ENCODE measurements around the gene COLEC11. TPM values are rescaled to one million over a fixed set of nuclear protein-coding genes. Genes with fewer than 3 reads are reported as not detected.

The COLEC11 gene
- total and polyA plus RNA-seq, 8 donors, result 0.84 to 7.1 (median 4.3) TPM

DNA sequence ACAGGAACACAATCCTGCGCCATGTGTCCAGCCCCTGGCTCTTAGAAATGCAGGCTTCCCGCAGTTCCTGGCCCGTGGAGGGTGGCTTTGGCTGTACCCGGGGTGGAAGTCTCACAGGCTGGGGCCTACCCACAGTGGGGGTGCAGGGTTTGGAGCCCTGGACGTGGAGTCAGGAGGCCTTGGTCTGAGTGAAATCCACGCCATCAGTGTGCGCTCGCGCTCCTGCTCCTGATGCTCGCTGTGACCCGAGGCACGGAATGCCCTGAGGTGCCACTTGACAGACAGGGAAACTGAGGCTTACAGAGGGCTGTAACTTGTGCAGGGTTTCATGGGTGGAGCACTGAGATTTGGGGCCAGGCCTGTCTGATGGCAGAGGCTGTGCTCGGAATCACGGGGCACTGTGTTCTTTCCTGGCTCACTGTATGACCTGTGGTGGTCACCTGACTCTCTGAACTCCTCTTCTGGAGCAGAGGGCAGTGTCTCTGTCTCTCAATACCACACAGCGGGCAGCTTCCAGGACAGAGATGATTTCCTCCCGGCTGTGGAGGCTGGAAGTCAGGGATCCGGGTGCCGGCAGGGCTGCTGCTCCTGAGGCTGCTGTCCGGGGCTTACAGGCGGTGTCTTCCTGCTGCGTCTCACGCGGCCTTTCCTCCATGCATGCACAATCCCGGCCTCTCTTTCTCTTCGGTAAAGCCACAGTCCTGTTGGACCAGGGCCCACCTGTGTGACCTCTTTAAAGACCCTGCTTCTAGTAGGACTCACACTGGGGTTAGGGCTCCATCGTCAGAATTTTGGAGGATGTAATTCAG lies 37.1 kb downstream of the COLEC11 start:
- no peaks in the 10 kb centered on the region for H3K4me1 ChIP-seq

GRCh38 chr2:3633089-3633981 lies 38.4 kb downstream of the COLEC11 start:
- DNase-seq, result peak in 2 of 4 donors; percentile 25 to 56
- no peak for ATAC-seq
- TF ChIP-seq CTCF (IDR thresholded peaks at IDR 0.05), result no peak
- Histone ChIP-seq H3K27me3 (peaks cover 0 to 4% of the 10 kb centered on the region in 2 donors), H3K27ac (no peak overlapping the region), H3K4me3 (no peak overlapping the region), H3K4me1 (no peaks in the 10 kb centered on the region), H3K9me3 (no peaks in the 10 kb centered on the region), H3K36me3 (no peaks in the 10 kb centered on the region)
- intact Hi-C loops (cut with DNase I), result no loop called here

More for the DNA sequence above, 37.1 kb downstream of the COLEC11 start:
- Histone ChIP-seq H3K36me3 (no peaks in the 10 kb centered on the region), H3K4me3 (no peak overlapping the region), H3K9me3 (no peaks in the 10 kb centered on the region), H3K27me3 (no peaks in the 10 kb centered on the region), H3K27ac (no peak overlapping the region)
- ATAC-seq (no peak), DNase-seq (peak in 2 of 4 donors; percentile 19 to 38)
- intact Hi-C loops (cut with DNase I), result no loop called here
- TF ChIP-seq CTCF (IDR thresholded peaks at IDR 0.05), result no peak

- no peaks in the 10 kb centered on the region for H3K9me3 ChIP-seq
- H3K27me3 ChIP-seq, result peaks cover 0 to 4% of the 10 kb centered on the region in 2 donors
- no peak overlapping the region for H3K27ac ChIP-seq
- no peak overlapping the region for H3K4me3 ChIP-seq
- no peak for ATAC-seq
- H3K36me3 ChIP-seq, result no peaks in the 10 kb centered on the region
- H3K4me1 ChIP-seq, result no peaks in the 10 kb centered on the region
- no peak for TF ChIP-seq CTCF (IDR thresholded peaks at IDR 0.05)
- DNase-seq, result peak in 2 of 4 donors; percentile 23 to 36
- intact Hi-C loops (cut with DNase I), result no loop called here
Measured at GRCh38 chr2:3633982-3634595, 39.2 kb downstream of the COLEC11 start.

DNA sequence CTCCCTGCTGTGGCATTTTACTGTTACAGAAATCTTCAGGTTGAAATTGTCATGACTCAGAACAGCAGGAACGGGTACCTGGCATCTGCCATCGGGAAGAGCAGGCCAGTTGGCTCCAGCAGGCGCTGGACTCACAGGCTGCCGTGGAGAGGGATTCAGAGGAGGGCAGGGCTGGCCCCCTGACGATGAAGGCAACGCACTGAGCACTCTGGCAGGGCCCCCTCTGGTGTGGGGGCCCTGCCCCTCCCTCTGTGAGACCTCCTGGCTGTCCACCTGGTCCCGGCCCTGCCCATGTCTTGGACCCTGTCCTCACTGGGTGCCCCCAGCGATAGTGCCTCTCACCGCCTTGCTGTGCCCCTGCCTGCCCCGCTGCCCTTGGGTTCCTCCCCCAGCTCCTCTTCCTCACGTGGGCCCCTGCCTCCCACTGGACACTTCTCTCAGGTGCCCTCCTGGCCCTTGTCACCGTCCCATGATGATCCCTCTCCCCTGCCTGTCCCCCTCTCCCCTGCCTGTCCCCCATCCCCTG lies 39.7 kb downstream of the COLEC11 start:
- H3K4me1 ChIP-seq, result no peaks in the 10 kb centered on the region
- H3K27me3 ChIP-seq, result peaks cover 0 to 4% of the 10 kb centered on the region in 2 donors
- ATAC-seq, result no peak

More for the DNA sequence above, 39.7 kb downstream of the COLEC11 start:
- no peaks in the 10 kb centered on the region for H3K9me3 ChIP-seq
- no peak overlapping the region for H3K4me3 ChIP-seq
- peak in 2 of 4 donors; percentile 22 to 47 for DNase-seq
- no peaks in the 10 kb centered on the region for H3K36me3 ChIP-seq
- intact Hi-C loops (cut with DNase I), result no loop called here
- no peak overlapping the region for H3K27ac ChIP-seq
- TF ChIP-seq CTCF (IDR thresholded peaks at IDR 0.05), result no peak

Data from left lung (tissue), 10 donors.